Endothelial cell of umbilical vein (primary cell): ENCODE data around the gene KCNE4. TPM values are rescaled to one million over a fixed set of nuclear protein-coding genes. Genes with fewer than 3 reads are reported as not detected.

Source experiments
- BruUV-seq: library from RNA; stranded (reverse); fragments of 400-500 nt; replicated peaks from 2 replicates; lab custom pipeline; 2021; lab: Mats Ljungman, UMichigan
- CTCF ChIA-PET: fragments of 300-600, 350-600 bp; sonication (Branson Sonifier 250); formaldehyde crosslinking; loops from one replicate; lab custom pipeline; 2021; ENCODE audit warnings: antibody characterized with exemption, inconsistent platforms; lab: Charles Lee
- POLR2A ChIA-PET: fragments of 300-600, 350-600 bp; sonication (Branson Sonifier 250); formaldehyde crosslinking; loops from one replicate; lab custom pipeline; 2021; ENCODE audit warnings: antibody characterized with exemption, inconsistent platforms; lab: Charles Lee
- DNase-seq: peaks from one replicate; pipeline ENCODE4 v3.0.0-alpha.2; 2011; ENCODE audit warnings: low read depth, low spot score
- FAIRE-seq: peaks from 2 replicates; lab custom pipeline; 2011; peaks lifted over from hg19 to GRCh38; lab: Jason Lieb, UNC
- H2AFZ ChIP-seq: 2 replicates; pipeline ENCODE4 v1.6.0; 2012; ENCODE audit warnings: low read depth, low read length, control low read depth, inconsistent platforms
- H3K27ac ChIP-seq: 2 replicates; pipeline ENCODE4 v1.5.1; 2011; ENCODE audit warnings: low read depth, mild to moderate bottlenecking, control low read depth, low read length, moderate library complexity; ENCODE audit not compliant: insufficient read depth
- H3K27me3 ChIP-seq, 2 experiments: 2 replicates each; pipeline versions ENCODE4 v1.6.0 to v1.6.1; 2011; ENCODE audit warnings: low read length in 2 of 2, mixed read lengths in 1 of 2; ENCODE audit not compliant: control insufficient read depth in 2 of 2, insufficient read depth in 2 of 2
- H3K36me3 ChIP-seq, 2 experiments: 2 replicates in 1 of 2; 3 replicates in 1 of 2; pipeline ENCODE4 v1.5.1; 2011; ENCODE audit warnings: low read length in 2 of 2, mild to moderate bottlenecking in 1 of 2, moderate library complexity in 1 of 2; ENCODE audit not compliant: control insufficient read depth in 2 of 2, insufficient read depth in 2 of 2; ENCODE audit errors: extremely low read depth in 1 of 2
- H3K4me1 ChIP-seq: 3 replicates; pipeline ENCODE4 v1.5.1; 2011; ENCODE audit warnings: mild to moderate bottlenecking, low read length; ENCODE audit not compliant: control insufficient read depth, insufficient read depth; ENCODE audit errors: extremely low read depth
- H3K4me2 ChIP-seq: 2 replicates; pipeline ENCODE4 v1.6.1; 2011; ENCODE audit warnings: low read length, control low read depth, mixed read lengths; ENCODE audit not compliant: insufficient read depth
- H3K4me3 ChIP-seq, 3 experiments: fragments of 200-600 bp in 1 of 3; sonication (generic), shearing (Covaris generic) in 1 of 3; replicated peaks in 1 of 3; 2 replicates each; pipeline ENCODE4 v1.5.1; 2011 to 2016; ENCODE audit warnings: control low read depth in 3 of 3, low read length in 3 of 3, mild to moderate bottlenecking in 2 of 3, inconsistent platforms in 1 of 3, low read depth in 1 of 3, moderate library complexity in 1 of 3; ENCODE audit not compliant: insufficient read depth in 1 of 3
- H3K79me2 ChIP-seq: 2 replicates; pipeline ENCODE4 v1.6.0; 2012; ENCODE audit warnings: low read length, inconsistent platforms; ENCODE audit not compliant: control insufficient read depth, insufficient read depth
- H3K9ac ChIP-seq: replicated peaks from 2 replicates; pipeline ENCODE3; 2011; ENCODE audit warnings: low read length, control low read depth; ENCODE audit not compliant: insufficient read depth; ENCODE audit errors: extremely low read depth
- H3K9me1 ChIP-seq: replicated peaks from 3 replicates; pipeline ENCODE4 v1.6.0; 2011; ENCODE audit warnings: mild to moderate bottlenecking, low read length; ENCODE audit not compliant: control insufficient read depth, insufficient read depth; ENCODE audit errors: extremely low read depth
- H3K9me3 ChIP-seq: replicated peaks from 2 replicates; pipeline ENCODE4 v1.5.1; 2012; ENCODE audit warnings: low read length, inconsistent platforms; ENCODE audit not compliant: control insufficient read depth, insufficient read depth
- H4K20me1 ChIP-seq: replicated peaks from 2 replicates; pipeline ENCODE3; 2011; ENCODE audit warnings: mild to moderate bottlenecking, low read length; ENCODE audit not compliant: control insufficient read depth, insufficient read depth; ENCODE audit errors: extremely low read depth
- CTCF ChIP-seq, 2 donors: IDR thresholded peaks; 1 replicate in 1 of 2; 2 replicates in 1 of 2; pipeline ENCODE4 v1.5.1; 2011; ENCODE audit warnings: low read length in 2 of 2, mild to moderate bottlenecking in 2 of 2, moderate library complexity in 2 of 2, control low read depth in 1 of 2, inconsistent platforms in 1 of 2, low read depth in 1 of 2; ENCODE audit not compliant: insufficient read depth in 1 of 2; ENCODE audit errors: extremely low read depth in 1 of 2
- EZH2 ChIP-seq: IDR thresholded peaks from 2 replicates; pipeline ENCODE4 v1.6.1; 2012; ENCODE audit warnings: borderline replicate concordance, low read depth, mild to moderate bottlenecking, moderate library complexity, low read length, inconsistent platforms; ENCODE audit not compliant: severe bottlenecking
- GATA2 ChIP-seq: IDR thresholded peaks from 2 replicates; pipeline ENCODE4 v1.7.0; 2011; ENCODE audit warnings: low read depth, mild to moderate bottlenecking, moderate library complexity, mixed read lengths, low read length; ENCODE audit not compliant: insufficient read length, insufficient read depth
- MAX ChIP-seq: IDR thresholded peaks from 2 replicates; pipeline ENCODE4 v1.6.1; 2011; ENCODE audit not compliant: insufficient read depth, insufficient read length
- MYC ChIP-seq: IDR thresholded peaks from one replicate; pipeline ENCODE4 v1.6.1; 2011; ENCODE audit warnings: mild to moderate bottlenecking, low read depth, low read length
- POLR2A ChIP-seq: IDR thresholded peaks from 2 replicates; pipeline ENCODE4 v1.6.1; 2012; ENCODE audit warnings: low read depth, mild to moderate bottlenecking, control low read depth, low read length
- POLR2AphosphoS5 ChIP-seq: IDR thresholded peaks from 2 replicates; pipeline ENCODE4 v1.6.1; 2012; ENCODE audit warnings: low read depth, mild to moderate bottlenecking, control low read depth, low read length, moderate library complexity; ENCODE audit not compliant: insufficient read depth
- dilution Hi-C: fragments of 300-500 bp; cut with MboI; formaldehyde crosslinking; loops from one replicate; pipeline ENCODE4 v1.15.0; 2019; ENCODE audit warnings: low sequenced_read_pairs; ENCODE audit not compliant: extremely low pct_ligation_motif_present
- intact Hi-C: fragments of 100-400 bp; cut with micrococcal nuclease; formaldehyde crosslinking; loops from one replicate; pipeline ENCODE4 v1.10.0; 2022
- polyA plus RNA-seq, 4 experiments: library from polyadenylated mRNA; depleted of rRNA in 3 of 4; stranded (reverse) in 3 of 4; unstranded in 1 of 4; fragments of >200 nt; gene quantifications; 2 replicates each; pipeline versions ENCODE4 v1.2.1 to v1.2.3, GENCODE V29; 2011 to 2012; ENCODE audit warnings: missing spikeins in 1 of 4
- total RNA-seq: library from RNA; stranded (reverse); gene quantifications from 2 replicates; pipeline ENCODE4 v1.2.3, GENCODE V29; 2021

The KCNE4 gene
- total and polyA plus RNA-seq, 2 donors (not counting 3 experiments of a cell fraction or from before 2014, with no cell fraction given) = 0.01 TPM; not detected in 1

- no peaks in the 10 kb centered on the region for H3K36me3 ChIP-seq
- FAIRE-seq = no peak
- H3K9ac ChIP-seq = no peak overlapping the region
- DNase-seq = no peak
- H3K4me1 ChIP-seq = no peaks in the 10 kb centered on the region
- intact Hi-C loops = no loop called here
- dilution Hi-C loops = no loop called here
- H3K4me2 ChIP-seq = no peak overlapping the region
- H3K9me3 ChIP-seq = no peaks in the 10 kb centered on the region
- no peak for TF ChIP-seq CTCF (IDR thresholded peaks at IDR 0.05; ENCODE audit: extremely low read depth in 1 of 2, insufficient read depth in 1 of 2, low read depth in 1 of 2, low read length in 2 of 2)
- TF ChIP-seq EZH2 = no peak
- TF ChIP-seq MAX = no peak
- no peak for TF ChIP-seq GATA2
- no peak for TF ChIP-seq POLR2AphosphoS5
- no peak for TF ChIP-seq MYC
- no peak for TF ChIP-seq POLR2A
- no peak overlapping the region for H3K27ac ChIP-seq
- H3K79me2 ChIP-seq = no peaks in the 10 kb centered on the region
- H2AFZ ChIP-seq = no peak overlapping the region
- peaks cover 7 to 10% of the 10 kb centered on the region in 2 experiments for H3K27me3 ChIP-seq
- no peaks in the 10 kb centered on the region for H3K9me1 ChIP-seq
- POLR2A ChIA-PET = no interaction called here
- CTCF ChIA-PET = interaction anchor here (1.2 kb wide), 2 partner anchors 10 to 17 kb away, joined by 3 to 4 read pairs; no protein-coding TSS in a partner anchor
- no peaks in the 10 kb centered on the region for H4K20me1 ChIP-seq
- H3K4me3 ChIP-seq = no peak overlapping the region
- BruUV-seq = no TSS peak
Observed at GRCh38 chr2:223053484-223054192, 1.6 kb downstream of the KCNE4 start.
